Measurements from ENCODE around the gene PPP1R8. TPM values are rescaled to one million over a fixed set of nuclear protein-coding genes. Genes with fewer than 3 reads are reported as not detected.
A peak's percentile ranks its signal among the peaks of the same experiment; 100 is the strongest.
"Not testable (repeated sequence)": the region's sequence is repeated elsewhere in the genome, so short reads cannot be mapped to it uniquely, and the experiment has no call there.

PPP1R8 gene
- polyA plus RNA-seq, 10 donors = 29.0 to 38.0 (median 32.0) TPM

DNA sequence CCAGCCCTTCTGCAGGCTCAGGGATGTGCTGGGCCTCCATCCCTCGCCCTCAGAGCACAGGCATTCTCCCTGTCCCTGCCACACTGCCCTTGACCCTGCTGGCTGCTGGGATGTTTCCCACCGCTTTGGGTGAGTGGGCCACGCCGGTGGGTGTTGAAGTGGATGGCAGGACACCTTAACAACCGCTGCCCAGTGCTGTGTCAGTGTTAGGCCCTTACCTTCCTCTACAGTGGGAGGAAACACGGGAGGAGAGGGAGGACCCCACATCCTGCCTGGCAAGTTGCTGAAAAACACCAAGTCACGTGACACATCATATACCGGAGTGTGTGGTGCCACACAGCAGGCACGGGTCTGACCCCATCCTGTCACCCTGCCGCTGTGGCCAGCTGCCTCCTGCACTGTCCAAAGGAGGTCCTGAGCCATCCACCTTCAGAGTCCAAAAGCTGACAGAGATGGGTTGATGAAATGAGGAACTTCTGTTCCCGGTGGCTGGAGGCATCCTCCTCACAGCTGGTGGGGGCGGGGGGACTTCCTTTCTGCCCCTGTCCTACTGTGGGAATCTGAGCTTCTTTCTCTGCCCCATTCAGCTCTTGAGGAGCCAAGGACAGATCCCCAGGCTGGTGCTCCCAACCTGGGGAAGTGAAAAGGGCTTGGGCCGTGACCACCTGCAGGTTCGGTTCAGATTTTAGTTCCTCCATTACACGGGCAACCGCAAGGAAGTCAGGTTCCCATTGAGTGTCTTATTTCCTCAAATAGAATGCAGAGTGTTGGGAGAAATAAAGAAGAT lies 38.5 kb downstream of the PPP1R8 start:
- peak in 1 of 3 donors; percentile 45 for DNase-seq

DNA sequence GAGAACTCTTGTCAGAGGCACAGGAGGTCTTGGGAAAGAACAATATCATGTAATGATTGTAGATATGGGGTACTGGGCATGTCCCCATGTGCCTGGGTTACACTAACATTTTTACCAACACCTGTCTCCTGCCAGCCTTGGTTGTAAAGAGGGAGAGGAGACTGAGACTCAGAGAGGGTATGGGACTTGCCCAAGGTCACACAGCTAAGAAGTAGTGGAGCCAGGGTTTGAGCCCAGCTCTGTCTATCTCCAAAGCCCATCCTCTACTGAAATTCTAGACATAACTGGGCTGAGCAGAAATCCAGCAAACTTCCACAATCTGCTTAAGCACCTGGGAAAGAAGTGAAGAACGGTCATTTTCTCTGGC lies 39.1 kb downstream of the PPP1R8 start:
- no peak for DNase-seq

DNA sequence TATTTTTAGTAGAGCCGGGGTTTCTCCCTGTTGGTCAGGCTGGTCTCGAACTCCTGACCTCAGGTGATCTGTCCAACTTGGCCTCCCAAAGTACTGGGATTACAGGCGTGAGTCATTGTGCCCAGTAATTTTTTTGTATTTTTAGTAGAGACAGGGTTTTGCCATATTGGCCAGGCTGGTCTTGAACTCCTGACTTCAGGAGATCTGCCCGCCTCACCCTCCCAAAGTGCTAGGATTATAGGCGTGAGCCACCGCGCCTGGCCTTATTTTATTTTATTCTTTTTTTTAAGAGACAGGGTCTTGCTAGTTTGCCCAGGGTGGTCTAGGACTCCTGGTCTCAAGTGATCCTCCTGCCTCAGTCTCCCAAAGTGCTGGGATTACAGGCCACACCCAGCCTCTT lies 40.5 kb downstream of the PPP1R8 start:
- not testable (repeated sequence) for DNase-seq

DNA sequence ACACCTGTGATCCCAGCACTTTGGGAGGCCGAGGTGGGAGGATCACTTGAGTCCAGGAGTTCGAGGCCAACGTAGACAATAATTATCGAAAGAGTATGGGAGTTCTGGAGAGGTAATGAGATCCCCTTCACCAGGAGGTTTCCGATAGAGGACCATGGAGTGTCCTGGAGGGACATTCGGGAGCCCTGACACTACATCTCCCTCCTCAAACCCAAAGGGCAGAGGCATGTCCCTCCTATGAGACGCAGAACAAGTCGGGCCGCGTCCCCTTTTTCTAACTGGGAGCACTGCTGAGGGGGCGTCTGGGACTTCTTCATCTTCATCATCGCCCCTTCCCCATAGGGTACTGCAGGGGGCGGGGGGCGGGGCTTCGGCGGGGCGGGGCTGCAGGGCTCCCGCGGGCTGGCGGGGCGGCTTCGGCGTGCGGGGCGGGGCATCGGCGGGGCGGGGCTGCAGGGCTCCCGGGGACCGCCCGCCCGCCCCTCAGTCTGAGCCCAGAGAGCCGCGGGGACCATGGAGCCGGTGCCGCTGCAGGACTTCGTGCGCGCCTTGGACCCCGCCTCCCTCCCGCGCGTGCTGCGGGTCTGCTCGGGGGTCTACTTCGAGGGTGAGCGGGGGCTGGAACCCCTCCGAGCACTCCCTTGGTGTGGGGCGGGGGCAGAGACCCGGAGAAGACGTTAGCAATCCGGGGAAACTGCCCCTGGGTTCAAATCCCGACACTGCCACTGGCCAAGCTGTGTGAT lies 41.6 kb downstream of the PPP1R8 start, which contains the start of gene THEMIS2:
Gene THEMIS2 (plus strand): TSS at position 486 of the 743 bp plus-strand sequence. CDS start 28 bp downstream, at position 514.
- peak in 2 of 3 donors; percentile 25 to 68 for DNase-seq

DNA sequence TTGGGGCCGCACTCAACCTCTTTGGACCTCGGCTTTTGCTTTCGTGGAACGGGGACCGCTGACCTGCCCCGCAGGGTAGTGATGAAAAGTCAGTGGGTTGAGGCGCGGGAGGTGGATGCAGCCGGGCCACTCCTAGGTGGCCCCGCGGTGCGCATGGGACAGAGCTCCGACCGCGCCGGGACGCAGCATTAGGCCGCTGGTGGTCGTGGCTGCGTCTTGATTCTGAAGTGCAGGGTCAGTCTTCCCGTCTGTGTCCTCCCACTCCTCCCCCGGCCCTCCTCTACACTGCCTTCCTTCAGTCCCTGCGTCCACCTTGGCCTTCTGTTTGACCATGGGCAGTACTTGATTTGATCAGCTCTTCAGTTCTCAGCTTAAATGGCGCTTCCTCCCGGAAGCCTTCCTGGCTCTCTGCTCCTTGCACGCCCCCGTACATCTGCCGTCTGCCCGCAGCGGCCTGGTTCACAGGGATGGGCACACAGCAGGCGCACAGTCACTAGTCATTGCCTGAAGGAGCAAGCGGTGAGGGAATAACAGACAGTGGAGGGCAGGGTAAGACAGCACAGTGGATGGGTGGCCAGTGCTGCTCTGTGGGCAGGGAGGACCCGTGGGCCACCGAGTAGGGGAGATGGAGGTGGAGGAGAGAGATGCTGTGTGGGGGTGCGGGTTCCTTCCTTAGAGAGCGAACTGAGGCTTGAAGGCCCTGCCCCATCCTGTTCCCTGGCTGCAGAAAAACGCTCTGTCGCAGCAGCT lies 42.4 kb downstream of the PPP1R8 start:
- peak in 1 of 3 donors; percentile 37 for DNase-seq

DNA sequence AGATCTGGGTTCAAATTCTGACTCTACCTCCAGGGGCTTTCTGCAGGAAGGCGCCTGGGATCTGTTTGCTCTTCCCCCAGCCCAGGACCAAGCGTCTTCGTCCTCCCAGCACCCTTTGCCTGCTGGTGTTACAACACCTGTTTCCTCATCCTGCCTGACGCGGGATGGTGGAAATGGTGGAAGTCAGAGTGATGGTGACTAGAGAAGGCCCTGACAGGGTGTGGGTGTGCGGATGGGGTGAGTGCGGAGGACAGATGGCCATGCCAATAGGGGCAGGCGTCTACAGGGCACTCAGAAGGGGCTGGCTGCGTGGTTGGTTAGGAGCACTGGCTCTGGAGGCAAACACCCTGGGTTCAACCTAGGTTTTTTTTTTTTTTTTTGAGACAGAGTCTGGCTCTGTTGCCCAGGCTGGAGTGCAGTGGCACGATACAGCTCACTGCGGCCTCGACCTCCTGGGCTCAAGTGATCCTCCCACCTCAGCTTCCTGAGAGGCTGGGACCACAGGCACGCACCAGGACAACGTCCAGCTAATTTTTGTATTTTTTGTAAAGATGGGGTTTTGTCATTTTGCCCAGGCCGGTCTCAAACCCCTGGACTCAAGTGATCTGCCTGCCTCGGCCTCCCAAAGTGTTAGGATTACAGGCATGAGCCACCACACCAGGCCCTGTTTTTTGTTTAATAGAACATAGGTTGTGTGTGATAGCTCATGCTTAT lies 43.2 kb downstream of the PPP1R8 start:
- DNase-seq = peak in 1 of 3 donors; percentile 40

DNA sequence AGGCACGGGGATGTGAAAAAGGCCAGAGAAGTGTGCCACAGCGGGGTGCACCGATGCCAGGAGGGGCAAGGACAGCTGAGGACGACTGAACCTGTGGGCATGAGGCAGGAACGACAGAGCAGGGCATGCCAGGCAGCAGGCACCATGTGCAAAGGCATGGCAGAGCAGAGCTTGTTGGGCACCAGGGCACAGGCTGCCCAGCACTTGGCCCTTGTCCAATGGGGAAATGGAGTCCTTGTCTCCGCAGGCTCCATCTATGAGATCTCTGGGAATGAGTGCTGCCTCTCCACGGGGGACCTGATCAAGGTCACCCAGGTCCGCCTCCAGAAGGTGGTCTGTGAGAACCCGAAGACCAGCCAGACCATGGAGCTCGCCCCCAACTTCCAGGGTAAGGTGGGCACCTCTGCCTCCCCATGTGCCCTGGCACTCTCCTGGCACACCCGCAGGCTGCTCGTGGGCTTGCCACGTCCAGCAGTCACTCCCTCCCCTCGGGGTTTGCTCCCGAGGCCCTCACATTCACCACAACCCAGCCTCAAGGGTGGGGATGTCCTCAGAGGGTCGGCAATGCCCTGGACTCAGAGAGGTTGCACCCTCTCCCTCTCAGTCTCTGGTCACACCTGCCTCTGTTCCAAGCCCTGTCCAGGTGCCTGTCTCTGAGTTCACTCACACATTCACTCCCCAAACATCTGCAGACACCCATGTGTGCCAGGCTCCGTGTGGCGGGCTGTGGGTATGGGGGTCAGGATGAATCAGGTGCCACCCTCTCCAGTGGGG lies 45.9 kb downstream of the PPP1R8 start:
- no peak for DNase-seq

DNA sequence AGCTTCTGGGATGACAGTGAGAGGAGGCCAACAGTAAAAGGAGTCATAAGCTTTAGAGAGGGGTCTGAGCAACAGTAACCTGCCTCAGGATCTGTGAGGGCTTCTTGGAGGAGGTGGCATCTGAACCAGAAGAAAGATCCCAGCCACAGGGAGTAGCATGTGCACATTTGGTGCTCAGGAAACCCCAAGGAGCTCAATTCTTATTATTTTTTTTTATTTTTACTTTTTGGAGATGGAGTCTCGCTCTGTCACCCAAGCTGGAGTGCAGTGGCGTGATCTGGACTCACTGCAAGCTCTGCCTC lies 46.5 kb downstream of the PPP1R8 start:
- DNase-seq = no peak

DNA sequence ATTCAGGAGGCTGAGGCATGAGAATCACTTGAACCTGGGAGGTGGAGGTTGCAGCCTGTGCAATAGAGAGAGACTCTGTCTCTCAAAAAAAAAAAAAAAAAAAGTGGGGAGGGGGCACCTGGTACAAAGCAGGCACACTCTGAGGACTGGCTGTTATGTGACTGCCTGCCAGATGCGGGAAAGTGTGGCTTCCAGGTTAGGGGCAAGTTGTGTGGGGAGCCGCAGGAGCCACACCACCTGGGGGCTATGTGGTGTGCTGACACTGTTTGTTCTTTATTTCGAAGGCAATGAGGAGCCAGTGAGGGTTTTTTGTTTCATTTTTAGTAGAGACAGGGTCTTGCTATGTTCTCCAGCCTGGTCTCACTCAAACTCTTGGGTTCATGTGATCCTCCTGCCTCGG lies 47.5 kb downstream of the PPP1R8 start:
- no peak for DNase-seq

DNA sequence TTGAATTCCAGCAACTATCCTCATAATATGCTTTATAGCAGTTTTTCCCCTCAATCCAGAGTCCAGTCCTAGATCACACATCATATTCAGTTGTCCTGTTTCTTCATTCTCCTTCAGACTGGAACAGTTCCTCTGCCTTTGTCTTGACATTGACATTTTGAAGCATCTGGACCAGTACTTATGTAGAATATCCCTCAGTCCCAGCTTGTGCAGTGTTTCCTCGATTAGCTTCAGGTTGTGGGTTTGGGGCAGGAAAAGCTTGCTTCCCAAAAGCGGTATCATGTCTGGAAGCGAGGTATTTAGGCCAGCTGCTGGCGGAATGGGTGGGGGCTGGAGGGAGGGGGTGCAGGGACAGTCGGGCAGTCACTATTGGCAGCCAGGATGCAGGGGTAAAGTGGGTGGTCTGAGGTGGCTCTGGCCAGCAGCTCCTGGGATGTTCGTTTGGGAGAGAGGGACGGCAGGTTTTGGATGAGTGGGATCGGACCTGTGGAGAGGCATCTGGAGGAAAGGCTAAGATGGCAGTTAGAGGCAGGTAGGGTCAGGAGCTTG lies 48.3 kb downstream of the PPP1R8 start:
- no peak for DNase-seq

DNA sequence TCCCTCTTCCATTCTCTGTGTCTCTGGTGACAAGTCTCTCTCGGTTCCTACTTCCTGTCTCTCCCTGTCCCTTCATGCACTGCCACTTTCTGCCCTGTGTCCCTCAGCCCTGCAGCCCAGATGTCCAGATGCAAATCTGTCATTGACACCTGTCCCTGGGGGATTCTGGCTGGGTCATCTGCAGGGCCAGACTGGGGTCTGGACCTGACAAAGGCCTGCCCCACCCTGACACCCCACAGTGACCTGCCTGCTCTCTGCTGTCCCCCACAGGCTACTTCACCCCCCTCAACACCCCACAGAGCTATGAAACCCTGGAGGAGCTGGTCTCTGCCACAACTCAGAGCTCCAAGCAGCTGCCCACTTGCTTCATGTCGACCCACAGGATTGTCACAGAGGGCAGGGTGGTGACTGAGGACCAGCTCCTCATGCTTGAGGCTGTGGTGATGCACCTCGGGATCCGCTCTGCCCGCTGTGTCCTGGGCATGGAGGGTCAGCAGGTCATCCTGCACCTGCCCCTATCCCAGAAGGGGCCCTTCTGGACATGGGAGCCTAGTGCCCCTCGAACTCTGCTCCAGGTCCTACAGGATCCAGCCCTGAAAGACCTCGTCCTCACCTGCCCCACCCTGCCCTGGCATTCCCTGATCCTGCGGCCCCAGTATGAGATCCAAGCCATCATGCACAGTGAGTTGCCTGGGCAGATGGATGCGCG lies 48.9 kb downstream of the PPP1R8 start:
- no peak for DNase-seq

DNA sequence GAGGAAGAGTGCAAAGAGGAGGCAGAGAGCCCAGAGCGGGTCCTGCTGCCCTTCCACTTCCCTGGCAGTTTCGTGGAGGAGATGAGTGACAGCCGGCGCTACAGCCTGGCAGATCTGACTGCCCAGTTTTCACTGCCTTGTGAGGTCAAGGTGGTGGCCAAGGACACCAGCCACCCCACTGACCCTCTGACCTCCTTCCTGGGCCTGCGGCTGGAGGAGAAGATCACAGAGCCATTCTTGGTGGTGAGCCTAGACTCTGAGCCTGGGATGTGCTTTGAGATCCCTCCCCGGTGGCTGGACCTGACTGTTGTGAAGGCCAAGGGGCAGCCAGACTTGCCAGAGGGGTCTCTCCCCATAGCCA lies 51.9 kb downstream of the PPP1R8 start:
- no peak for DNase-seq

DNA sequence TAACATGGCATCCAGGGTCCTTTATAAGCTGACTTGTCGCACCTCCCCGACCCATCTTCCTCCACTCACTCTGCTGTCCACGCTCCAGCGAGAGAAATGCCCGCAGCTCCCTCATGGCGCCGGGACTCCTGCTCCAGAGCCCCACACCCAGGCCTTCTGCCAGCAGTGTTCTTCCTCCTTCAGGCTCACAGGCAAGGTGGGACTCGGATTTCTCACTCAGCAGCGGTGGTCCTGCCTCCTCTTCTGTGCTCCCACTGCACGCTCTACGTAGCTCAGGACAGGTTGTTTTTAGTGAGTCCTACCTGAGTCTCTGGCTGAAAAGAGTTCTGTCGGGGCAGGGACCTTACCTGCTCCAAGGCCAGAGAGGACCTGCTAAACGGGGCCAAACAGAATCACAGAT lies 53.0 kb downstream of the PPP1R8 start:
- no peak for DNase-seq

DNA sequence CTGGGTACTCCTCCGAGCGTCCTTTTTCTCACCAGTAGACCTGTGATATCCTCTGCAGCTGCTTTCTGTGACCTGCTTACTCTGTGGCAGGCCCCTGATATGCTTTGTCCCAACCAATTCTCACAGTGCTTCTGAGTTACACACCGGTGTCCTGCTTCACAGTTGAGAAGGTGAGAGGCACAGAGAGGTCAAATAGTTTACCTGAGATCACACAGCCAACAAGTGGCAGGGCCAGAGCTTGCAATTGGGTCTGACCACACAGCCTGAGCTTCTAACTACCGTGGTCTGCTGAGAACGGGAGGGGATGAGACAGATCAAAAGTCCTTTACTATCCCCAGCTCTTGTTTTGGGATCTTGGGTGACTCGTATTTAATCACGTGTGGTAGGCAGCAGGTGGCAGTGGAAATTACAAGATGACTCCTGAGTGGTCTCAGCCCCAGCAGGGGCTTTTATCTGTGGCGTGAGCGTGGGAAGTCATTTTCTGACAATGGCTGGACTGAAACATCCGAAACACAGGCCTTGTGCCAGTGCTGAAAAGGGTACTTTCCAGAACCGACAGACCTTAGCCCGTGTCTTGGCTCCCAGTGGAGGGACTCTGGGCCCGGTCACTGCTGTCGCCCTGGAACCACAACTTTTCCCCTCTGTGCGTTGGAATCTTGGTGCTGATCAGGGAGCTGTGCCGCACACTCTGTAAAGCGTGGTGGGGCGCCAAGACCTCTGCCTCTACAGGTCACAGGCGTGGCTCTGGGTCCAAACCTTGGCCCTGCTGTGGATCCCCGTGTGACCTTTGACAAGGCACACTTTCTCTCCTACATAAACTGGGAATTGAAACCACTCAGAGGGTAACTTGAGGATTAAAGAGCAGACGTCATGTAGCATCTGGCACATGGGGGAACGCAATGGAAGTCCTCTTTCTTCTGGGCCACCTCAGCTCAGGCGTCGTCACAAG lies 53.7 kb downstream of the PPP1R8 start:
- no peak for DNase-seq

DNA sequence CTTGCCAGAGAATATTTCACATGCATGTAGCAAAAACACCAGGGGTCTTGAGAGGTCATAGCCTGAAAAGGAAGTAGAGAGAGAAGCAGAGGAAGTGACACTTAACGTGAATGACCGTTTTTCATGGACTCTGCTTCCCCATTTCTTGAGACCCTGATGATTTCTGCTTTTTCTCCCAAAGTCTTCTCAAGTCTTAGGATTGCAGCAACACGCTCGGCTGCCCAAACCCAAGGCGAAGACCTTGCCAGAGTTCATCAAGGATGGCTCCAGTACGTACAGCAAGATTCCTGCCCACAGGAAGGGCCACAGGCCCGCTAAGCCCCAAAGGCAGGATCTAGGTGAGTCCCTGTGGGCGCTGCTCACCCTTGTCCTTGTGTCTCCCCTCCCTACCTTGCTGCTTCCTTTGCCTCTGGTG lies 54.5 kb downstream of the PPP1R8 start:
- no peak for DNase-seq

DNA sequence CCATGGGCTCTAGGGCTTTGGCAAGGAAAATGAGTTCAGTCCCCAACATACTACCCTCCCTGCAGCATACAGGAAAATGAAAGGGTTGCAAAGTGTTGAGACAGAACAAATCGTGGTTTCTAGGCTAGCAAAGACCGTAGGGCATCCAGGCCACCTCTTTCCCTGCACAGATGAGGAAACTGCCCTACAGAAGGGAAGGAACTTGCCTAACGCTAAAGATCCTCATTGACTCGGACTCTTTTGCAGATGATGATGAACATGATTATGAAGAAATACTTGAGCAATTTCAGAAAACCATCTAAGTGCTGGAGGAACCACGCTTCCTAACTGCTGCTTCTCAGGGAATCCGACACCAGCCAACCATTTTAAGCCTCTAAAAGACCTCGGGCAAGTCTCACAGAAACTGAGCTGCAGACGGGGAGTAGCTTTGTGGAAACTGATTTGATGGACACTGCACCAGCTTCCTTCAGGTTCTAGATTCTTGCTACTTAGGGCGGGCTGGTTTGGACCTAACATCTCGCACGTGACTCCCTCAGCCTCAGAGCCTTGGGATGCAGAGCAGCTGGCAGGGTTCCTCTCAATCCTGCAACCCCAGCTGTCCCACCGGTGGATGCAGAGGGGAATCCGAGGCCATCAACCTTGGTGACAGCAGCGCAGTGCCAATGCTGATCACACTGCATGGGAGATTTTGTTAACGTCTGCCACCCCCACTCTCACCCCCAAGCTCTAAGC lies 55.2 kb downstream of the PPP1R8 start:
- DNase-seq = no peak

DNA sequence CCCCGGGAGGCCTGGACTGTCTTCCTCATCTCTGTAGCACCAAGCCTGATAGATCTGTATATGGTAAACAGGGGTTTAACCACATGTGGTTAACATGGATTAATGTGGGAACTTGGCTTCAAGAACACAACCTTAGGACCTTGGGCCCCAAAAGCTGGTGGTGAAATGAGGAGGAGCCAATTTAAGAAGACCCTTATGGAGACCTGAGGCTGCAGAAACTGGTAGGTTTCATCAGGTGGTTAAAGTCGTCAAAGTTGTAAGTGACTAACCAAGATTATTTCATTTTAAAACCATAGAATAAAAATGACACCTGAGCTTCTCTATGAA lies 55.7 kb downstream of the PPP1R8 start:
- DNase-seq = no peak

DNA sequence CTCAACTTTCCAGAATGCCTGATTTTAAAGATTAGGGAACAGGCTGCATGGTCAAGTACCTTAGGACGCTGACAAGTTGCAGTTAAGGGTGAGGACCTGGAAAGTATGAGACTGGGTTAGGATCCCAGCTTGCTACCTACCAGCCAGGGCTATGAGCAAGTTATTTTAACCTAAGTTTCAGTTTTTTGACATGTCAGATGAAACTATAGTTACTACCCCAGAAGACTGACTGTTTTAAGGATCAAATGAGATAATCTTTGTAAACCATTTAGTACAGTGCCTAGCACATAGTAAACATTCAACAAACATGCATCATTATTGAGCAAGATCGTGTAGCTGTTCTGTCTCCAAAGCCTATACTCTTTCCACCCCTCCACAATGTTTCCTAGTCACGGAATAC lies 56.2 kb downstream of the PPP1R8 start:
- no peak for DNase-seq
